ENCODE results near the gene PITX2.
A peak's percentile ranks its signal among the peaks of the same experiment; 100 is the strongest.

PITX2 gene
- 0 to 0.08 (median 0) reads per million in 4 donors for total RNA-seq

GRCh38 chr4:110622841-110623717, at the start of gene PITX2:
Gene PITX2 (minus strand): TSS chr4:110623077. CDS start chr4:110622460, 617 bp downstream.
- peak in 1 of 5 donors; percentile 58 for DNase-seq

GRCh38 chr4:110671679-110672078, 48.8 kb upstream of the PITX2 start:
- DNase-seq = no peak

- DNase-seq = no peak
These were observed 46.8 kb upstream of the PITX2 start for GRCh38 chr4:110669663-110670062.

GRCh38 chr4:110668463-110669235, 45.8 kb upstream of the PITX2 start:
- DNase-seq = no peak

GRCh38 chr4:110667670-110668069, 44.8 kb upstream of the PITX2 start:
- DNase-seq = no peak

- no peak for DNase-seq
These were observed 43.2 kb upstream of the PITX2 start for GRCh38 chr4:110666030-110666429.

DNA sequence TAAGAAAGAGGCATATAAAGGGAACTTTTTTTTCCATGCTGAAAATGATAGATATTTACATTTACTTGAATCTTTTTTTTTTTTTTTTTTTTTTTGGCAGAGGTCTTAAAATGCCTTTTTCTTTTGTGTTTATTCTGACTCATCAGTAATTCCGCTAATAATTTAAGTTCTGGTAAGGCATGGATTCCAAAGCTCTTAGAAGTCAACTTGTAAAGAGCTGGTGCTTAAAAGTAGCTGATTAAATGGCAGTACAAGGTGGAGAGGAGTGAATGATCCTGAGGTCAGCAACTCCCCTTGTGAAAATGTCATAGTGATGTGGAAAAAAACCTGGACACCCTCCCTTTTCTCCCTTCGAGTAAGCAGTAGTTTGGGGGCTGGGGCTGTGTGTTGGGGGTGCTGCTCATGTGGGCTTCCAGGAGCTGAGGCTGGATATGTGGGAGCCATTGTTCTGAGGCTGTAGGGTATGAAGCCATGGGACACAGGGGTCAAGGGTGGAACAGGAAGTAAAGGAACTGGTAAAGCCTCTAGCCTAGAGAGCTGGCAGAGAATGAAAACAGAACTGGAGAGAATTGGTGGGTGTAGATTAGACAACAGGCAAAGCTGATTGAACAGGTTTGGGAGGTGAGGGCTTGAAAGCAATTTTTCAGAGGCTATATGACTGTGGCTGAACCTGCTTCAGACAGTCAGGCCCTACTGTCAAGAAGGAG, 41.0 kb upstream of the PITX2 start:
- DNase-seq = no peak

GRCh38 chr4:110663206-110663605, 40.3 kb upstream of the PITX2 start:
- no peak for DNase-seq

GRCh38 chr4:110660755-110661154, 37.9 kb upstream of the PITX2 start:
- no peak for DNase-seq

DNA sequence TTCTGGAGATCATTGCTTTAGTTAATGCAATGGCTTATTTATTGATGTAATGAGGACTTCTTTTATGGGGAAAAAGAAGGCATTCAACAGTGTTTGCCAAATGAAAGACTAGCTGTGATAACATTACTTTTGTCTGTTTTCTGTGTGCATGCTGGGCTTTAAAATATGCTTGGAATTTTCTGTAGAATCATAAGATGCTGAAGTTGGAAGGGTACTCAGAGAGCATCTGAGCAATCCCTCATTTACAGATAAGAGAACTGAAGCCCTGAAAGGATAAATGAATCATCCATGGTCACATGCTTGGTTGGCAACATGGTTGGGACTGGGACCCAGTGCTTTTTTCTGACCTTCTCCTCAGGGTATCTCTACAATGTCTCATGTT, 31.4 kb upstream of the PITX2 start:
- DNase-seq = no peak

- no peak for DNase-seq
These were observed 30.7 kb upstream of the PITX2 start for GRCh38 chr4:110653321-110654253.

- no peak for DNase-seq
These were observed 21.1 kb upstream of the PITX2 start for GRCh38 chr4:110644008-110644407.

- DNase-seq = no peak
These were observed 20.2 kb upstream of the PITX2 start for GRCh38 chr4:110643096-110643495.

DNA sequence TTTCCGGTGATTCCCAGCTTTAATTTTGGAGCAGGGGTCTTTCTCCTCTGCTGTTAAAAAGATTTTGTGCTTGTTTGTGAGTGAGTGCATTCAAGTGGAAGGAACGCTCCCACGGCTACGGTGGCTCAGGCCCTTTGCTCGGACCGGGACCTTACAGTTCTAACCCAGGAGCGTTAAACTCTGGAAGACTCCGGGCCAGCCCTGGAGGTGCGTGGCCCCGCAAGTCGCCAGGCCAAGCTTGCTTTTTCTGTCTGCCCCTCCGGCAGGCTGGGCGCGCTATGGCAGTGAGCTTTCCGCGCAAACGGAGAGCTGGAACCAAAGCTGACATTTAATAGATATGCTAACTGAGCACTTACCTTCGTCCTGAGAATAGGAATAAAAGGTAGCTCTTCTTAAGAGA, 18.3 kb upstream of the PITX2 start:
- no peak for DNase-seq

GRCh38 chr4:110640576-110640975, 17.7 kb upstream of the PITX2 start:
- DNase-seq = no peak

GRCh38 chr4:110639207-110640090, 16.6 kb upstream of the PITX2 start:
- DNase-seq = no peak

DNA sequence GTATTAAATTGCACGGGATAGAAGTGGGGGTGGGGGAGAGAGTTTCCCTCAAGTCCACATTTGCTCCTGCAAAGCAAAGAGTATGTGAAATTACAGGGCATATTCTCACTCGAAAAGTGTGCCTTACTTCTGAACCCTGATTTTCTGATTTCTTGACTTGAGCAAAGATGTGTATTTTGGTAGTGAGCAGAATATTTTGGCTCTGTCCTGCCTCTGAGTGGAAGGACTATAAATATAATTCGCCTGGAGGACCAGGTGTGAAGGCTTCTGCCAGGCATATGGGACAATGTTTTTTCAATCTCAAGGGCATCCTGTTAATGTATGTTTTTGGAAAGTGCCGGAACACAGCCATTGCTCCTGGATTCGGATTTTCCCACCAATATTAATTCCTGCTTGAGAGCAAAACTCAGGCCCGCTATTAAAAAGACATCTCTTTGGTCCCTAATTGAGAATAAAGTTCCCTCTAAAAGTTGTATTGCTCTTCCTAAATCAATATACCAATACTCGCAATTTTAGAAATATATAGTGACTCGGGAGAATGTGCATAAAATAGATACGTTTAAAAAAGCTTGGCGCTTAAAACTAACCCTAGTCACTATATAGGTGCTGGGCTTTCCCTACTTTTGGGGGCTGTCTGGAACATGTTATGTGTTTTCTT, 15.3 kb upstream of the PITX2 start:
- no peak for DNase-seq

DNA sequence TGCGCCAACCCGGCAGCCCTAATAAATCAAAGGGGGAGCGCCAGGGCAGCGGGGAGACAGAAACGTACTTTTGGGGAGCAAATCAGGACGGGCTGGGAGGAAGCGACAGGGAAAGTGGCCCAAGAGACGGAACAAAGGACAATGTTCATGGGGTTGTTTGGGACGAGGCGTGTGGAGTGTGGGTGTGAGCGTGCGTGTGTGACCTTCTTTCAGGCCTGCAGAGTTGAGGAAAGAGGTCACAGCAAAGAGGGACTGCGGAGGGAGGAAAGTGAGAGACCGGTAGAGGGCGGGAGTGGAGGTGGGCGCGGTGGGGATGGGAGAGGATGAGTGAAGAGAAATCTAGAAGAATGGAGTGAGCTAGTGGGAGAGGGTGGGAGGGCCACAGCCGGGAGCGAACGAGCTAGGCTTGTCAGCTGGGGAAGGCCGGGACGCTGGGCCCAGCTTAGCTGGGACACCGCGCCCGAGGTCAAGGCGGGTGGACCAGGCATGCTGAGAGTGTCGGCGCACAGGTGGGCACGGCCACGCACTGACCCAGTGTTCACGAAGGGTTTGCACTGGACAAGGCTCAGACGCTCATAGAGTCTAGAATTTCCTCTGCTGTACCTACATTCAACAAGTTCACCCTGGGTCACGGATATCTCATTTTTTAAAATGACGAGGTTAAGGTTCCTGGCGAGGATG, 14.7 kb upstream of the PITX2 start:
- no peak for DNase-seq

DNA sequence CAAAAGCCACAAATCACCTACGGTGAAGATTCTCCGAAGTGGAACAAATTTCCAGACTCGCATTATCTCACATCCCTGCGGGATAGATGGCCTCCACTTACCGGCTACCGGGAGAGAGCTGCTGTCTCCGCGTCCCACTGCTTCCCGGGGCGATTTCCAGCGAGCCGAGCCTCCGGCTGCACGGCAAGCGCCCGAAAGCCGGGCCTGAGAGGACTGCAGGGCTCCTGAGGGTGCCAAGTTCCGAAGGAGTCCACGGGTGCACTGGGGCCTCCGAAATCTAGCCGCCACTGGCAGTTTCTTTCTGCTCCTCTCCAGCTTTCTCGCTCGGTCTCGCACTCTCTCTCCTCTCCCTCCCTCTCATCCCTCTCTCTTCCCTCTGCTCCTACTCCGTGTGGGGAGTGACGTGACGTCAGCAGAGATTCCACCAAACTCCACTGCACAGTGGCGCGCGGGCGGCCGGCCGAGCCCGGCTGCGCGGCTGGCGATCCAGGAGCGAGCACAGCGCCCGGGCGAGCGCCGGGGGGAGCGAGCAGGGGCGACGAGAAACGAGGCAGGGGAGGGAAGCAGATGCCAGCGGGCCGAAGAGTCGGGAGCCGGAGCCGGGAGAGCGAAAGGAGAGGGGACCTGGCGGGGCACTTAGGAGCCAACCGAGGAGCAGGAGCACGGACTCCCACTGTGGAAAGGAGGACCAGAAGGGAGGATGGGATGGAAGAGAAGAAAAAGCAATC, 14.0 kb upstream of the PITX2 start:
- no peak for DNase-seq
